RPMI7951 (cell line): ENCODE measurements around the gene ADAM20. TPM values are rescaled to one million over a fixed set of nuclear protein-coding genes. Genes with fewer than 3 reads are reported as not detected.

ENCODE experiments used
- total RNA-seq: library from RNA; depleted of rRNA; stranded (reverse); fragments of >200 nt; shearing (Covaris generic); gene quantifications from 2 replicates; pipeline ENCODE4 v1.2.3, GENCODE V29; 2014; rRNA removed

Gene ADAM20
- total RNA-seq, 1 experiment from 2014 or later, result 0.12 TPM

Other genes starting within 250 kb of the ADAM20 start
- 62.1 and 65.7 TPM in 2 replicates for gene COX16, start 175.3 kb downstream of the ADAM20 start, total RNA-seq
- gene SYNJ2BP, start 117.9 kb downstream of the ADAM20 start, total RNA-seq, result 16.7 and 21.0 TPM in 2 replicates
- gene ADAM21, start 82.8 kb downstream of the ADAM20 start, total RNA-seq, result 0.68 and 1.6 TPM in 2 replicates
- gene MED6, start 65.7 kb upstream of the ADAM20 start, total RNA-seq, result 35.2 and 35.6 TPM in 2 replicates
- 0.10 TPM in 1 of 2 replicates, not detected in the other for gene TTC9, start 106.9 kb upstream of the ADAM20 start, total RNA-seq